Neutrophil (primary cell): ENCODE data around the gene MYL4.
"Not testable (repeated sequence)": the region's sequence is repeated elsewhere in the genome, so short reads cannot be mapped to it uniquely, and the experiment has no call there.

ENCODE experiments used
- H3K27ac ChIP-seq: fragments of 200-600 bp; sonication (generic); 2 replicates; pipeline ENCODE4 v1.5.1; 2016; ENCODE audit warnings: mild to moderate bottlenecking, moderate library complexity
- H3K27me3 ChIP-seq: fragments of 200-600 bp; sonication (generic); 2 replicates; pipeline ENCODE4 v1.6.0; 2016; ENCODE audit warnings: mild to moderate bottlenecking
- H3K36me3 ChIP-seq: fragments of 200-600 bp; sonication (generic); 2 replicates; pipeline ENCODE4 v1.5.1; 2017
- H3K4me1 ChIP-seq, 2 experiments: fragments of 200-600 bp in 1 of 2; sonication (generic) in 1 of 2; 1 replicate in 1 of 2; 2 replicates in 1 of 2; pipeline versions ENCODE4 v1.5.1 to v1.6.1; 2013 to 2016; ENCODE audit warnings: low read depth in 1 of 2, low read length in 1 of 2, mild to moderate bottlenecking in 1 of 2, moderate library complexity in 1 of 2; ENCODE audit not compliant: control insufficient read depth in 1 of 2, insufficient read depth in 1 of 2
- H3K4me3 ChIP-seq, 2 experiments: fragments of 200-600 bp in 1 of 2; sonication (generic) in 1 of 2; 1 replicate in 1 of 2; 2 replicates in 1 of 2; pipeline ENCODE4 v1.5.1; 2013 to 2016; ENCODE audit warnings: low read depth in 1 of 2, low read length in 1 of 2, mild to moderate bottlenecking in 1 of 2, moderate library complexity in 1 of 2
- H3K9me3 ChIP-seq: fragments of 200-600 bp; sonication (generic); 2 replicates; pipeline ENCODE4 v1.5.1; 2016
- TF ChIP-seq, protein P1 (sequence below): fragments of 200-600 bp; sonication (generic); IDR thresholded peaks from 2 replicates; pipeline ENCODE4 v1.5.1; 2016; ENCODE audit warnings: antibody characterized with exemption

Gene MYL4

GRCh38 chr17:47180337-47180736, 28.8 kb upstream of the MYL4 start:
- Histone ChIP-seq H3K36me3 (peaks cover 12% of the 10 kb centered on the region), H3K9me3 (no peaks in the 10 kb centered on the region), H3K4me1 (peaks cover 8 to 11% of the 10 kb centered on the region in 2 experiments), H3K27me3 (no peaks in the 10 kb centered on the region), H3K27ac (no peak overlapping the region), H3K4me3 (no peak overlapping the region)
- TF ChIP-seq, protein P1, sequence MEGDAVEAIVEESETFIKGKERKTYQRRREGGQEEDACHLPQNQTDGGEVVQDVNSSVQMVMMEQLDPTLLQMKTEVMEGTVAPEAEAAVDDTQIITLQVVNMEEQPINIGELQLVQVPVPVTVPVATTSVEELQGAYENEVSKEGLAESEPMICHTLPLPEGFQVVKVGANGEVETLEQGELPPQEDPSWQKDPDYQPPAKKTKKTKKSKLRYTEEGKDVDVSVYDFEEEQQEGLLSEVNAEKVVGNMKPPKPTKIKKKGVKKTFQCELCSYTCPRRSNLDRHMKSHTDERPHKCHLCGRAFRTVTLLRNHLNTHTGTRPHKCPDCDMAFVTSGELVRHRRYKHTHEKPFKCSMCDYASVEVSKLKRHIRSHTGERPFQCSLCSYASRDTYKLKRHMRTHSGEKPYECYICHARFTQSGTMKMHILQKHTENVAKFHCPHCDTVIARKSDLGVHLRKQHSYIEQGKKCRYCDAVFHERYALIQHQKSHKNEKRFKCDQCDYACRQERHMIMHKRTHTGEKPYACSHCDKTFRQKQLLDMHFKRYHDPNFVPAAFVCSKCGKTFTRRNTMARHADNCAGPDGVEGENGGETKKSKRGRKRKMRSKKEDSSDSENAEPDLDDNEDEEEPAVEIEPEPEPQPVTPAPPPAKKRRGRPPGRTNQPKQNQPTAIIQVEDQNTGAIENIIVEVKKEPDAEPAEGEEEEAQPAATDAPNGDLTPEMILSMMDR, result no peak

DNA sequence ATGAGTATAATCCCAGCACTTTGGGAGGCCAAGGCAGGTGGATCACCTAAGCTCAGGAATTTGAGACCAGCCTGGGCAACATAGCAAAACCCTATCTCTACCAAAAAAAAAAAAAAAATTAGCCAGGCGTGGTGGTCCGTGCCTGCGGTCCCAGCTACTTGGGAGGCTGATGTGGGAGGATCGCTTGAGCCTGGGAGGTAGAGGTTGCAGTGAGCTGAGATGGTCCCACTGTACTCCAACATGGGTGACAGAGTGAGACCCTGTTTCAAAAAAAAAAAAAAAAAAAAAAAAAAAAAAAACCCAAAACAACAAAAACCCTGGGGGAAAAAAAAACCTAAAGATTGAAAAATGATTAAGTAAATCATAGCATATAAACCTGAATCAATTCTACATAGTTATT, 28.2 kb upstream of the MYL4 start:
- not testable (repeated sequence) for H3K27ac ChIP-seq

DNA sequence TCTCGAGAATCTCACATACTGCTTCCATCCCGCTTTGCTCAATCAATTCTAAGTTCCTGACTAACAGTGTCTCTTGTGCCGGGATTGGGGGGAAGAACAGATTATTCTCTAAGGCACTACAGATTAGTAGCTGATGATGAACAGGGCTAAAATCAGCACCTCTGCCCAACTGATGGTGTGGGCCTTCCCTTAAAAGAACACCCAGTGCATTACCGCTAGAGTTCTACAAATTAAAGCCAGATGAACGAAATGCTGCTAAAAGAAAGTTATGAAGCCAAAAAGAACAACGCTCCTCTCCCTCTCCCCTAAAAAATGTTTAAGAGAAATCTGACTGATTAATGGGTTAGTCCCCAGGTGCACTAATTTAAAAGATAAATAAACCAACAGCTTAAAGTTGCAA, 24.5 kb upstream of the MYL4 start:
- H3K4me1 ChIP-seq, result peaks cover 24 to 25% of the 10 kb centered on the region in 2 experiments
- H3K36me3 ChIP-seq, result no peaks in the 10 kb centered on the region
- H3K27ac ChIP-seq, result no peak overlapping the region
- no peaks in the 10 kb centered on the region for H3K9me3 ChIP-seq
- no peaks in the 10 kb centered on the region for H3K27me3 ChIP-seq
- H3K4me3 ChIP-seq, result no peak overlapping the region
- TF ChIP-seq, protein P1, result no peak

More for the DNA sequence above, 28.2 kb upstream of the MYL4 start:
- H3K4me1 ChIP-seq, H3K27me3 ChIP-seq, H3K4me3 ChIP-seq, H3K9me3 ChIP-seq: not testable (repeated sequence)
- H3K36me3 ChIP-seq, result peaks cover 12% of the 10 kb centered on the region

DNA sequence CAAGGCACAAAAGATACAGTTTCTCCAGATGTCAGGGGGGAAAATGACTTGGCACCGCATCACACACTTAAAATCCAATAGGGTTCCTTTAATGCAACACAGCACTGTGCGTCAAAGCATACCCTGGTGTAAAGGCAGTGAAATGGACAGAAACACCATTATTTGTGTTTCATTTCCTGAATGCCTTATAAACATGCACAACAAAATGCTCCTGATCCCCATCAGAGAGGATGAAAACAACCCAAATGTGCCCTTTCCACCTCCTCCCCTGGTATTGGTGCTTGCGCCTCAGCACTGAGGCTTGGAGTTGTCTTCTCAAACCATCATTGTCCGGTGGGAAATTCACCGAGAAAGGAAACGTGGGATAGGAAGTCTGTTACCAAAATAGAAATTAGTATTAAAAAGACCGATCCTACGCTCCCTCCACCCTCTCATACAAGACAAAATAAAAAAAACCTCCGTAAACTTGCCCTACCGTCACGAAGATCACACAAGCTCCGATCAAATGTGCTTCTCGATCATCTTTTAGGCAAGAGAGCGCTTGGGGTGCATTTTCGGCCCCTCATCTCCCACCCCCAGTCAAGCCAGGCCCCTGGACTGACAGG, 20.8 kb upstream of the MYL4 start:
- no peaks in the 10 kb centered on the region for H3K36me3 ChIP-seq

GRCh38 chr17:47188876-47189731, 20.0 kb upstream of the MYL4 start, which contains the start of gene CDC27:
TSS of gene CDC27 (minus strand) at chr17:47189295. CDS start at chr17:47189172, 123 bp downstream.
- H3K4me3 ChIP-seq, result peak within 1 kb of the TSS; percentile 73 to 92
- H3K9me3 ChIP-seq, result no peaks in the 10 kb centered on the region
- TF ChIP-seq, protein P1, result peak; percentile 74
- H3K27me3 ChIP-seq, result no peaks in the 10 kb centered on the region
- H3K4me1 ChIP-seq, result peaks cover 18 to 25% of the 10 kb centered on the region in 2 experiments
- no peaks in the 10 kb centered on the region for H3K36me3 ChIP-seq
- peak within 1 kb of the TSS; percentile 90 for H3K27ac ChIP-seq

More for the DNA sequence above, 20.8 kb upstream of the MYL4 start:
- Histone ChIP-seq H3K27ac (peak overlapping the region; percentile 90), H3K4me3 (peak overlapping the region; percentile 73 to 92), H3K9me3 (no peaks in the 10 kb centered on the region), H3K27me3 (no peaks in the 10 kb centered on the region), H3K4me1 (peaks cover 18 to 25% of the 10 kb centered on the region in 2 experiments)
- TF ChIP-seq, protein P1, result no peak

- Histone ChIP-seq H3K4me1 (peaks cover 18 to 19% of the 10 kb centered on the region in 2 experiments), H3K9me3 (no peaks in the 10 kb centered on the region), H3K27me3 (no peaks in the 10 kb centered on the region), H3K4me3 (peak overlapping the region; percentile 73 to 92), H3K36me3 (no peaks in the 10 kb centered on the region), H3K27ac (peak overlapping the region; percentile 90)
- TF ChIP-seq, protein P1, result no peak
Measured at GRCh38 chr17:47189732-47190237, 19.4 kb upstream of the MYL4 start.
